Brain microvascular endothelial cell (primary cell): ENCODE results near the gene CHN2.
A peak's percentile ranks its signal among the peaks of the same experiment; 100 is the strongest.

Experiments used
- DNase-seq: peaks from one replicate; pipeline ENCODE4 v3.0.0-alpha.2; 2020
- H3K27ac ChIP-seq: fragments of 250-450 bp; sonication (Bioruptor Pico); 2 replicates; pipeline ENCODE4 v1.5.1; 2020; ENCODE audit warnings: mild to moderate bottlenecking, moderate library complexity
- H3K27me3 ChIP-seq: fragments of 250-450 bp; sonication (Bioruptor Pico); replicated peaks from 2 replicates; pipeline ENCODE4 v1.5.1; 2020; ENCODE audit warnings: mild to moderate bottlenecking
- H3K36me3 ChIP-seq: fragments of 250-450 bp; sonication (Bioruptor Pico); replicated peaks from 2 replicates; pipeline ENCODE4 v1.5.1; 2020; ENCODE audit warnings: mild to moderate bottlenecking
- H3K4me3 ChIP-seq: 2 replicates; pipeline ENCODE4 v1.5.1; 2011; ENCODE audit warnings: low read depth, mild to moderate bottlenecking, control low read depth, low read length, moderate library complexity
- CTCF ChIP-seq: IDR thresholded peaks from 2 replicates; pipeline ENCODE4 v1.5.1; 2011; ENCODE audit warnings: low read depth, mild to moderate bottlenecking, moderate library complexity, low read length, control low read depth, inconsistent platforms; ENCODE audit errors: missing control alignments
- in situ Hi-C: cut with HindIII; loops from 2 replicates; pipeline ENCODE4 v1.10.0; 2017; ENCODE audit warnings: low sequenced_read_pairs, low pct_ligation_motif_present

Gene CHN2

GRCh38 chr7:29265208-29265923 lies 70.8 kb downstream of the CHN2 start:
- Histone ChIP-seq H3K27me3 (no peaks in the 10 kb centered on the region), H3K27ac (no peak overlapping the region), H3K36me3 (no peaks in the 10 kb centered on the region), H3K4me3 (no peak overlapping the region)
- peak; percentile 41 for DNase-seq
- no peak for TF ChIP-seq CTCF
- in situ Hi-C loops: no loop called here

GRCh38 chr7:29269935-29270334 lies 75.4 kb downstream of the CHN2 start:
- DNase-seq: no peak
- Histone ChIP-seq H3K27me3 (no peaks in the 10 kb centered on the region), H3K27ac (no peak overlapping the region), H3K4me3 (no peak overlapping the region), H3K36me3 (no peaks in the 10 kb centered on the region)
- in situ Hi-C loops: no loop called here
- TF ChIP-seq CTCF: no peak

- peak; percentile 41 for DNase-seq
- H3K4me3 ChIP-seq: no peak overlapping the region
- in situ Hi-C loops: no loop called here
Measured at GRCh38 chr7:29270594-29271318, 76.2 kb downstream of the CHN2 start.

GRCh38 chr7:29271319-29271658 lies 76.7 kb downstream of the CHN2 start:
- Histone ChIP-seq H3K36me3 (no peaks in the 10 kb centered on the region), H3K27me3 (peaks cover 4% of the 10 kb centered on the region), H3K27ac (no peak overlapping the region), H3K4me3 (no peak overlapping the region)
- in situ Hi-C loops: no loop called here
- DNase-seq: no peak
- no peak for TF ChIP-seq CTCF

More at GRCh38 chr7:29270594-29271318, 76.2 kb downstream of the CHN2 start:
- Histone ChIP-seq H3K36me3 (no peaks in the 10 kb centered on the region), H3K27me3 (peaks cover 3% of the 10 kb centered on the region), H3K27ac (no peak overlapping the region)
- no peak for TF ChIP-seq CTCF

- in situ Hi-C loops: no loop called here
Measured at GRCh38 chr7:29272057-29272456, 77.5 kb downstream of the CHN2 start.

More at GRCh38 chr7:29272057-29272456, 77.5 kb downstream of the CHN2 start:
- no peak for TF ChIP-seq CTCF
- no peak overlapping the region for H3K27ac ChIP-seq
- no peak for DNase-seq
- no peak overlapping the region for H3K4me3 ChIP-seq
- peaks cover 5% of the 10 kb centered on the region for H3K27me3 ChIP-seq
- no peaks in the 10 kb centered on the region for H3K36me3 ChIP-seq
